OCI-LY7 (cell line): ENCODE results near the gene PTGER3. TPM values are rescaled to one million over a fixed set of nuclear protein-coding genes. Genes with fewer than 3 reads are reported as not detected.

ENCODE experiments used
- BruUV-seq: library from RNA; stranded (reverse); fragments of 400-500 nt; replicated peaks from 2 replicates; lab custom pipeline; 2021; lab: Mats Ljungman, UMichigan
- CTCF ChIA-PET: fragments of 300-600 bp; sonication (Branson Sonifier 250); formaldehyde crosslinking; loops from one replicate; lab custom pipeline; 2022; ENCODE audit warnings: antibody characterized with exemption; ENCODE audit not compliant: unreplicated experiment; lab: Charles Lee
- POLR2A ChIA-PET: fragments of 300-600 bp; sonication (Branson Sonifier 250); formaldehyde crosslinking; loops from one replicate; lab custom pipeline; 2022; ENCODE audit warnings: antibody characterized with exemption; lab: Charles Lee
- DNase-seq: peaks from one replicate; pipeline ENCODE4 v3.0.0-alpha.2; 2015; ENCODE audit warnings: low spot score
- H2AFZ ChIP-seq: fragments of 200-600 bp; sonication (generic), shearing (Covaris generic); 2 replicates; pipeline ENCODE4 v1.6.1; 2014; ENCODE audit warnings: mild to moderate bottlenecking, antibody characterized with exemption, low read length, moderate library complexity
- H3K27ac ChIP-seq: fragments of 200-600 bp; sonication (generic); 2 replicates; pipeline ENCODE4 v1.5.1; 2014; ENCODE audit warnings: mixed run types, low read depth, mild to moderate bottlenecking, moderate library complexity, low read length, inconsistent platforms; ENCODE audit not compliant: poor library complexity, severe bottlenecking
- H3K36me3 ChIP-seq: fragments of 200-600 bp; sonication (generic); 2 replicates; pipeline ENCODE4 v1.6.1; 2014; ENCODE audit warnings: mild to moderate bottlenecking, antibody characterized with exemption, low read length, moderate library complexity, mixed read lengths; ENCODE audit not compliant: insufficient read depth
- H3K4me1 ChIP-seq: fragments of 200-600 bp; sonication (generic); 2 replicates; pipeline ENCODE4 v1.5.1; 2014; ENCODE audit warnings: mild to moderate bottlenecking, low read length; ENCODE audit not compliant: insufficient read depth, poor library complexity, severe bottlenecking
- H3K4me2 ChIP-seq: fragments of 200-600 bp; sonication (generic); 2 replicates; pipeline ENCODE4 v1.6.1; 2014; ENCODE audit warnings: mild to moderate bottlenecking, low read length
- H3K4me3 ChIP-seq: fragments of 200-600 bp; sonication (generic); 2 replicates; pipeline ENCODE4 v1.5.1; 2014; ENCODE audit warnings: mild to moderate bottlenecking, low read depth, low read length; ENCODE audit not compliant: poor library complexity, severe bottlenecking
- H3K79me2 ChIP-seq: fragments of 200-600 bp; sonication (generic); 2 replicates; pipeline ENCODE4 v1.6.1; 2016; ENCODE audit warnings: low read depth, mild to moderate bottlenecking, low read length, moderate library complexity, mixed read lengths; ENCODE audit not compliant: insufficient read depth
- H3K9me2 ChIP-seq: fragments of 200-600 bp; sonication (generic); 2 replicates; pipeline ENCODE4 v1.6.1; 2016; ENCODE audit warnings: mild to moderate bottlenecking, low read length, mixed read lengths; ENCODE audit not compliant: insufficient read depth
- H3K9me3 ChIP-seq: fragments of 200-600 bp; sonication (generic); 2 replicates; pipeline ENCODE4 v1.6.1; 2014; ENCODE audit warnings: mild to moderate bottlenecking, mixed run types, low read length, mixed read lengths
- H4K20me1 ChIP-seq: fragments of 200-600 bp; sonication (generic); 2 replicates; pipeline ENCODE4 v1.6.1; 2014; ENCODE audit warnings: mild to moderate bottlenecking, antibody characterized with exemption, low read length, moderate library complexity, mixed read lengths; ENCODE audit not compliant: insufficient read depth
- CTCF ChIP-seq: fragments of 200-600 bp; sonication (generic); conservative IDR thresholded peaks from 2 replicates; pipeline ENCODE4 v1.5.1; 2014; ENCODE audit warnings: mild to moderate bottlenecking, antibody characterized with exemption, low read length, moderate library complexity, mixed read lengths
- EZH2phosphoT487 ChIP-seq: fragments of 200-600 bp; sonication (generic); IDR thresholded peaks from 2 replicates; pipeline ENCODE4 v1.6.1; 2018; ENCODE audit warnings: low read depth, borderline replicate concordance, mild to moderate bottlenecking, mixed run types, antibody characterized with exemption, low read length, moderate library complexity, mixed read lengths
- intact Hi-C: fragments of 100-400 bp; cut with micrococcal nuclease; formaldehyde crosslinking; loops from one replicate; pipeline ENCODE4 v1.10.0; 2022; ENCODE audit not compliant: unreplicated experiment
- total RNA-seq, 2 experiments: library from RNA; depleted of rRNA in 1 of 2; stranded (reverse); fragments of >200 nt in 1 of 2; shearing (Covaris generic) in 1 of 2; gene quantifications; 2 replicates each; pipeline ENCODE4 v1.2.3, GENCODE V29; 2014 to 2022

Gene PTGER3
- total RNA-seq, 2 experiments from 2014 or later: 0.13 TPM; not detected in 1

DNA sequence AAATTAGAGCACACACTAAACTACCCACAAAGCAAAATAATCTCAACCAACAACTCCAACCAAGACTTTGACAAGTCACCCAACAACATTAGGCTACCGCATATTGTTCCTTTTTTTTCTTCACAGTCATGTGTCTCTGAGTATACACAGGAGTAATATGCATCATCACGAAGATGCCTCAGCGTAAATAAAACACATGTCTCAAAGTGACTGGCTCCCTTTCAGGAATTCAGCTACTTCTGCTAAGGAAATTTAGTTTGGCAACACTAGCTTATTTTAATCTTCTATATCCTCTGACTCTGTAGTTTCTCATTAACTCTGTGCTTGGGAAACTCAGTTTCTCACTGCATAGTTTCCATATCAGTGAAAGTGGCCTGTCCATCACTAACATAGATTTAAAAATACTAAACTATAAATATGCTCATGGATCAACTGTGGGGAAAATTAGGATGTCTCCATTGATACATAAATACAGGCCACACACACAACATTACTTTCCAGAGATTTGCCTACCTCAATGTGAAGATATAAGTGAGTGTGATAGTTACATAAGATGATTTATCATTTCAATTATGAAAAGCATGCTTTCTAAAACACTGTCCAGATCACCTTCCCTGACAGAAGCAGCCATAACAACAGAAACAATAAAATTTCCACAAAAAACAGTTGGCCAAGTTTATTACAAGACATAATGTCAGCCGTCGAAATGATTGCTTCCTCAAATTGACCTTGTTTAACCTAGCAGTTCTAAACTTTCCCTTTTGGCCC, 113.2 kb downstream of the PTGER3 start:
- Histone ChIP-seq H2AFZ (no peak overlapping the region), H3K4me1 (no peaks in the 10 kb centered on the region), H4K20me1 (no peaks in the 10 kb centered on the region), H3K79me2 (no peaks in the 10 kb centered on the region), H3K27ac (no peak overlapping the region), H3K9me3 (no peaks in the 10 kb centered on the region), H3K4me3 (no peak overlapping the region), H3K4me2 (no peak overlapping the region), H3K36me3 (no peaks in the 10 kb centered on the region), H3K9me2 (no peaks in the 10 kb centered on the region)
- POLR2A ChIA-PET: interaction anchor here (0.6 kb wide), 1 partner anchor 437 kb away, joined by 4 read pairs; no protein-coding TSS in a partner anchor
- BruUV-seq: no TSS peak
- CTCF ChIA-PET: no interaction called here
- intact Hi-C loops: no loop called here
- no peak for DNase-seq
- no peak for TF ChIP-seq CTCF
- no peak for TF ChIP-seq EZH2phosphoT487

DNA sequence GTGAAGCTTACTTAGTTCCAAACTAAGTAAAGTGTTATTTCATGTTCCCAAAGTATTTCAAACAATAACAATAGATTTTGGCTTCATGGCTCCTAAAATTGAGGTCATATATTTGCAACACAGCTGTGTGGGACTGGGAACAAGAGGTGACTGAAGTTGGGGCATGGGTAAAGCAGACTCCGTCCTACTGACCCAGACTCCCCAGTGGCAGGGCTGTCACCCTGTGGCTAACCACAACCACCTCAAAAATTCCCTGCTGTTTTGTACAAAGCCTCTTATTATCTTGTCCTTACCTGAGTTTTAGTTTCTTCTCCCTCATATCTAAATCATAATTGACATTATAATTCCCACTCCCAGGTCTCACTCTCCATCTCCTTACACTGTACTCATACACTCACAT, 117.6 kb downstream of the PTGER3 start:
- Histone ChIP-seq H3K79me2 (no peaks in the 10 kb centered on the region), H3K9me3 (no peaks in the 10 kb centered on the region), H4K20me1 (no peaks in the 10 kb centered on the region), H3K27ac (no peak overlapping the region), H3K4me2 (no peak overlapping the region), H3K4me1 (no peaks in the 10 kb centered on the region), H2AFZ (no peak overlapping the region), H3K9me2 (no peaks in the 10 kb centered on the region), H3K36me3 (no peaks in the 10 kb centered on the region), H3K4me3 (no peak overlapping the region)
- TF ChIP-seq EZH2phosphoT487: no peak
- TF ChIP-seq CTCF: no peak
- no peak for DNase-seq
- intact Hi-C loops: no loop called here
- BruUV-seq: no TSS peak
- POLR2A ChIA-PET: interaction anchor here (0.9 to 1.2 kb wide), 2 partner anchors 10 to 17 kb away, joined by 3 read pairs; no protein-coding TSS in a partner anchor
- CTCF ChIA-PET: no interaction called here

- CTCF ChIA-PET: no interaction called here
- peaks cover 18% of the 10 kb centered on the region for H3K9me3 ChIP-seq
Observed at GRCh38 chr1:70922196-70922595, 125.4 kb downstream of the PTGER3 start.

More at GRCh38 chr1:70922196-70922595, 125.4 kb downstream of the PTGER3 start:
- Histone ChIP-seq H2AFZ (no peak overlapping the region), H3K4me2 (no peak overlapping the region), H3K27ac (no peak overlapping the region), H4K20me1 (no peaks in the 10 kb centered on the region), H3K36me3 (no peaks in the 10 kb centered on the region), H3K4me1 (no peaks in the 10 kb centered on the region), H3K79me2 (no peaks in the 10 kb centered on the region), H3K9me2 (no peaks in the 10 kb centered on the region), H3K4me3 (no peak overlapping the region)
- peak; percentile 20 for DNase-seq
- TF ChIP-seq EZH2phosphoT487 (no peak), CTCF (no peak)
- POLR2A ChIA-PET: interaction anchor here (0.7 to 1.3 kb wide), 2 partner anchors 11 to 404 kb away, joined by 3 read pairs; no protein-coding TSS in a partner anchor
- intact Hi-C loops: no loop called here
- BruUV-seq: no TSS peak
